HG03457 (cell line): ENCODE data around the gene PRR5.

Experiments used
- ATAC-seq: cut with Tn5 transposase; IDR thresholded peaks from one replicate; pipeline ENCODE4 v1.9.1; 2021; ENCODE audit warnings: moderate number of reproducible peaks; ENCODE audit not compliant: unreplicated experiment

PRR5 gene

DNA sequence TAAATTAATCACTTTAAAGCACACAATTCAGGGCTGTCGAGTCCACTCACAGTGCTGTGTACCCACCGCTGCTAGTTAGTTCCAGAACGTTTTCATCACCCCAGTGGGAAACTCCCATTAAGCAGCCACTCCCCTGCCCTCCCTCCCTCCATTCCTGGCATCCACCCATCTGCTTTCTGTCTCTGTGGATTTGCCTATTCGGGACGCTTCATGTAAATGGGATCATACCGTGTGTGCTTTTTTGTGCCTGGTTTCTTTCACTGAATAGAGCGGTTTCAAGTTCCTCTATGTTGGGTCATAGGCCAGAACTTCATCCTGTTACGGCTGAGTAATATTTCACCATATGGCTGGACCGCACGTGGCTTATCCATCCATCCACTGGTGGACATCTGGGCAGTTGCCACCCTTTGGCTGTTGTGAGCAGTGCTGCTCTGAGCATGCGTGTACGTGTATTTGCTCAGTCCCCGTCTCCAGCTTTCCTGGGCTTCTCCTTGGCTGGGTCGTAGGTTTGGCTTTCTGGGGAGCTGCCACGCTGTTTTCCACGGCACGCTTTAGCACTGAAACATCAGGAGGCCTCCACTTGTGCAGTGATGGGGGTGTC is 80.5 kb downstream of the PRR5 start:
- no peak for ATAC-seq

DNA sequence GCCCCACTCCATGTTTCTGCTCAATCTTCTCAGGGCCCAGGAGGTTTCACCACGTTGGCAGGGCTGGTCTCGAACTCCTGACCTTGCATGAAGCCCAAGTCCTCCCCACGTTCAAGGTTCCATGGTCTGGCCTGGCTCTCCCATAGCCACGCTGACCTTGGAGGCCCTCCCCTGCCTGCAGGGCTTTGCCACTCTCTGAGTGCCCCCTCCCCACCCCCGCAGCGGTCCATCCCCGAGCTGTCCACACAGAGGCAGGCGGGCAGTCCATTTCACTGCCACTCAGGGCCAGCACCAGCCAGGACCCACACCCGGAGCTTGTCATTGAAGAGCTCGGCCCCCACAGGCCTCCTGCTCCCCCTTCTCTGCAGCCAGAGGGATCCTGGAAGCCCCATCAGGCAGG is 81.1 kb downstream of the PRR5 start:
- no peak for ATAC-seq

GRCh38 chr22:44783581-44783980 is 81.6 kb downstream of the PRR5 start:
- no peak for ATAC-seq

- no peak for ATAC-seq
These were observed 84.1 kb downstream of the PRR5 start for GRCh38 chr22:44786136-44786535.

- no peak for ATAC-seq
These were observed 84.6 kb downstream of the PRR5 start for GRCh38 chr22:44786610-44787009.
